ENCODE data around the gene CORO6.

Gene CORO6

DNA sequence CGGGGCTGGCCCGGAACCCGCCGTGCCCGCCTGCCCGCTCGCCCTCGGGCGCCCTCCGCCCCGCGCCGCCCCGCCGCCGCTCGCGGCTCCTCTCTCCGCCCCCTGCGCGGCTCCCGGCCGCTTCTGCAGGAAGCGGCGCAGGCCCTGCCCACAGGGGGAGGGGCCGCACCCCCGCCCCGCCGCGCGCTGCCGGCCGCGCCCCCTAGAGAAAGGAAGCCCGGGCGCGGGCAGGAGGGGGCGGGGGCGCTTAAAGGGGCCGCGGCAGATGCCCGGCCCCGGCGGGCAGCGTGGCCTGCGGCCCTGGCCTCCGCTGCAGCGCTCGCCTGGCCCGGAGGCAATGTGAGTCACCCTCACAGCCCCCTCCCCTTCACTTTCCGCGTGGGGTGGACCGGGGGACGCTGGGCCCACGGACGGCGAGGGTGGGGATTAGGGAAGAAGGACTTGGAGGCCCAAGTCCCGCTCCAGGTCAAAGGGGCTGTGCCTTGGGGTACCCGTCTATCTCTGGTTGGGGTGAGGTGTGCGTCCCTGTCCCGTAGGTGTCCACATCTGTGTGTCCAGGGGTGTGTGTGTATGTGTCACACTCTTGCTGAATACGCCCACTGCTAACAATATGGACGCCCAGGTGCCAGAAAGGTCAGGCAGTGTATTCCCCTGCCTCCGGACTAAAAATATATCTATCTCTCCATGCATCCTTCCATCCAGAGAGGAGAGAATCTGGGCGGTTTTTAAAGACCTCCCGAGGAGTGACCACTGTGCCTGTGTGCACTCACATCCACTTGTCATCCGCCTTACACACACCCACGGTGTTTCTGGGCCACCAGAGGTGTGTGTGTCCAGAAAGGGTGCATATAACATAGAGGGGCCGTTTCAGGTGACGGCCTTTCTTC is 32.9 kb downstream of the CORO6 start, which contains the start of gene GIT1:
GIT1 (minus strand) TSS at position 125 of the 887 bp plus-strand sequence. CDS start 270 bp downstream, outside the sequence.
- DNase-seq = peak; percentile 89

DNA sequence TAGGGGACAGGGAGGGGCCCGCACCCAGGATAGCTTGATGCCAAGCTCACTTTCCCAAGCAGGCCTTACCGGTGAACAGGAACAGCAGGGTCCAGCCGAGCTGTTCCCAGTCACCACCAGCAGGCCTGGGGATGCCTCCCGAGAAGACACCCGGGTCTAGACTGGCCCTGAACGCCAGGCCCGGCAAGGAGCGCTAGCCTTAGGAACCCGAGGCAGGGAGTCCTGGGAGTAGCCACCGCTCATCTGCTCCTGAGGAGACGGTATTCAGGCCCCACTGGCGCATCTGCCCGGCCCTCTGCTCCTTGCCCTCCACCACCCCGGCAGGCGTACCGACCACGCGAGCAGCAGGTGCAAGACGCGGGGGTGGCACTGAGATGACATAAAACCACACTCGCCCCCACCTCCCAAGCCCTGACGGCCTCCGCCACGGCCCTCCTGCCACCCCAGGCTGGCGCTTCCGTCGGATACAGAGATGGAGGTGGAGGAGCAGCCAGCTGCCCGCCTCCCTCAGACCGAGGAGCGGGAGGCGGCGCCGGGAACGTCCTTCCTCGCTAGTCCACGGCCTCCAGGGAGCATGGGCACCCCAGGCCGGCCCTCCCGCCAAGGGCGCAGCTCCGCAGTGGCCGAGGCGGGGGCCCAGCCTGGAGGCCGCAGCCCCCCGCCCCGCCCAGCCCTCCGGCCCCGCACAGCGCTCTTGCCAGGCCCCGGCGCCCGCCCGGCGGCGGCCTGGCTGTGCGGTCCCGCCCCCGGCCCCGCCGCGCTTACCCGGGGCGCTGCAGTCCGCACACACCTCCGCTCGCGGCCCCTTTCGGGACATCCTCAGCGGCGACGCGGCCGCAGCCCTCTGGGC is 33.9 kb downstream of the CORO6 start:
- no peak for DNase-seq

DNA sequence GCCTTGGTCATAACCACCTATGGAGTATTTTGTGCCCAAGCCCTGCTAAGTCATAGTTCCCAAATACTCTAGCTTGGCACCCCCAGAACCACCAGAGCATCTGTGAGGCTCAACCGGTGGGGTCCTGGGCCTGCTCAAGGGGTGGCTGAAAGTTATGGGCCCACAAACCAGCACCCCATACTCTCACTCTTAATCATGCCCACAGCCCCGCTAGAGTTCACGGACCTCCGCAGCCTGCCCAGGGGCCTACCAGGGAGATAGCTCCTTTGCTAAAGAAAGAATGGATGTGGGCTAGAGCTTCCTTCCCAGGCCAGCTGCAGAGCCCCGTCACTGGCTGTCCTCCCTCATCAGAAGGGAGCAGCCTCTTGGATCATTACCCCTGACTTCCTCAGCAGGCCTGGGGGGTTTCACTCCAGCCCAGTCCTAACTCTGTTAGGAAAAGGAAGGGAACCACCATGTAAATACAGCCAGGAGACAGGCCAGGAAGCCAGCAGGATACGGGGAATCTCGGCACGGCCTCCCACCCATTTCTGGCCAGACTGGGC is 34.6 kb downstream of the CORO6 start:
- DNase-seq = no peak

DNA sequence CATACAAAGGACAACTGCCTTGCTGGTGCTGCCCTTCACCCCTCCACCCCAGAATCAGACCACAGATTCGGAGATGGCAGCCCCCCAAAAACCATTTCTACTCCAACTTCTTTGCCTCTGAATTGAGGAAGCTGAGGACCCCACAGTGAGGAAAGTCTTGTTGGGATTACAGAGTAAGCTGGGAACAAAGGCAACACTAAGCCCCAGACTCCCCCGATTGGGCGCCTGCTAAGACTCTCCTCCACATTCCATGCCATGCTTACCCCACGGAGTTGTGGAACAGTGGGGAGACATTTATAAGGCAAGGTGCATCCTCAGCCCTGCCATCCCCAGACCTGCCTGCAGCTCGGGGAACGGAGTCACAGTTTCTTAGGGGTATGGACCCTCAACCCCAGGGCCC is 35.1 kb downstream of the CORO6 start:
- DNase-seq = no peak

DNA sequence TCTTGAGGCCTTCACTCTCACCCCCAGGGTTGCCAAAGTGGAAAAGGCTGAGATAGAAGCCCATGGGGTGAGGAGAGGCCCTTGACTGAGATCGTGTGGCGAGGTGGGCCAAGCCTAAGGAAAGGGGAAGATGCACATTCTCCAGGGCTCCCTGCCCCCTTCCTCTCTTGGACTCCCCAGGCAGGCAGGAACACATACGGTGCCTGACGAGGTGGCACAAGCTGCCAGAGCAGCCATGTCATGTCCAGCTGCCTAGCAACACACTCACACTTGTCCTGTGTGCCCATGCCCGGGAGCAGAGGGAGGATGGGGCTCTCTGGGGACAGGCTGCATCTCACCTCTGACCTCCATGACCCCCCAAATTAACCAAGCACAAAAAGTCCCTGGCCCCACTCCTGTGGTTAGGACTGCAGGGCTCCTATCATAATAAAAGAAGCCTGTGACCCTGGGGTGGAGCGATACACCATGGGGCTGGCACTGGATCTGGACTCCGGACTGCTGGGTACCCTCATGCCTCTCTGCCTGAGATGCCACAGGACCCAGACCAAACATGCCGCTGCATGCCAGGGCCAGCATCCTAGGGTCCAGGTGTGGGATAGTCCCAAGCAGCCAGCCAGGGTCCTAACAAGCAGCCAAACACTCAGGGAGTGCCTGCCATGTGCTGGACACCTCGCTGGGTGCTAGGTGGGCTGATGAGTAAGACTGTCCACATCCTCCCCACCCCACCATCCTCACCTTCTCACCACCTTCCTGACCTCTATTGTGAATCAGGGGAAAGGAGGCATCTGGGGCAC is 35.8 kb downstream of the CORO6 start:
- DNase-seq = no peak

DNA sequence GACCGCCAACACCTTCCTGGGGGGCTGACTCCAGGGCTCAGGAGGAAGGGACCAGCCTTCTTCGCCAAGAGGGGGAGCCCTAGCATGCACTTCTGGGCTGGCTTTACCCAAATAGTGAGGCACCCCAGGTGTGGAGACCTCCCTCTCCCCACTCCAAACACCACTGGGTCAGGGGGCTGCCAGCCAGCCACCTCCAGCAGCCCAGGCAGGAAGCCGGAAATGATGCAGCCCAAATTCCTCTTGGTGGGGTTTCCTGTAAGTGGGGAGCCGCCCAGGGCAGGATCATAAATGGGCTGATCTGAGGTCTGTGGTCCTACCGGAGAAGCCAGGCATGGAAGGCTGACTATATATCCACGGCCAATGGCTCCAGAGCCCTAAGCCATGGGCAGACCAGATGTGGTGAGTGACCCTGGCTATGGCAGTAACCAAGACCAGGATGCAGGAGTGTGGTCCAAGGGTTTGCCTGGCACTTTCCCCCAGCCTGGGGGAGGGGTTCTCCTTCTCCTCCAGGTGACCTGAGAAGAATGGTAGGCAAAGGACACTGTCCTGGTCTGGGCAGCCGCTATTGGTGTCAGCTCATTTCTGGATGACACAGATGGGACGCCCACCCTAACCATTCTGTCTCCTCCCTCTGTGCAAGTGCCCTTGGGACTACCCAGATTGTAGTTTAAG is 37.5 kb downstream of the CORO6 start:
- DNase-seq = no peak

DNA sequence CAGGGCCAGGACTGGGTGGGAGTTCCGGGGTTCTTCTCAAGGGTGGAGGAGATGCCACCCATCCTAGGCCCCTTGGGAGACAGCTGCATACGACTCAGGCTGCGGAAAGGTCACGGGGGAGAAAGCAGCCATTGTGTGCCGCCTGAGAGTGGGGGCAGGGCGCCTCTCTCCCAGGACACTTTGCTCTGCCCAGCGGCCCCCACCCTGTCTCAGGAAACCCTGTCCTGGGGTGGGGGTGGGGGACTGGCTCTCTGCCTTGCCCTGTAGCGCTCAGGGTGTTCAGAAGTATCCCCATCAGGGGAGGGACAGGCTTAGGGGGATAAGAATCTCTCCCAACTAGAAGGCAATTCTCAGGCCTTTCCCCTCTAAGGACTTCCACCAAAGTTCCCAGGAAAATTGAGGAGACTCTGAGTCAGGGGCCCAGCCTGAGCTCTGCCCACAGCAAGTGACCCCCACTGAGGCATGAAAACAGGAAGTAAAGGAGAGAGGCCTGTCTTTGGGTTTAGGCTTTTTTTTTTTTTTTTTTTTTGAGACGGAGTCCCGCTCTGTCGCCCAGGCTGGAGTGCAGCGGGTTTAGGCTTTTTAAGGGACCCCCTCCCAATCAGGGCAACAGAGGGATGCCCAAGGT is 38.1 kb downstream of the CORO6 start:
- no peak for DNase-seq

DNA sequence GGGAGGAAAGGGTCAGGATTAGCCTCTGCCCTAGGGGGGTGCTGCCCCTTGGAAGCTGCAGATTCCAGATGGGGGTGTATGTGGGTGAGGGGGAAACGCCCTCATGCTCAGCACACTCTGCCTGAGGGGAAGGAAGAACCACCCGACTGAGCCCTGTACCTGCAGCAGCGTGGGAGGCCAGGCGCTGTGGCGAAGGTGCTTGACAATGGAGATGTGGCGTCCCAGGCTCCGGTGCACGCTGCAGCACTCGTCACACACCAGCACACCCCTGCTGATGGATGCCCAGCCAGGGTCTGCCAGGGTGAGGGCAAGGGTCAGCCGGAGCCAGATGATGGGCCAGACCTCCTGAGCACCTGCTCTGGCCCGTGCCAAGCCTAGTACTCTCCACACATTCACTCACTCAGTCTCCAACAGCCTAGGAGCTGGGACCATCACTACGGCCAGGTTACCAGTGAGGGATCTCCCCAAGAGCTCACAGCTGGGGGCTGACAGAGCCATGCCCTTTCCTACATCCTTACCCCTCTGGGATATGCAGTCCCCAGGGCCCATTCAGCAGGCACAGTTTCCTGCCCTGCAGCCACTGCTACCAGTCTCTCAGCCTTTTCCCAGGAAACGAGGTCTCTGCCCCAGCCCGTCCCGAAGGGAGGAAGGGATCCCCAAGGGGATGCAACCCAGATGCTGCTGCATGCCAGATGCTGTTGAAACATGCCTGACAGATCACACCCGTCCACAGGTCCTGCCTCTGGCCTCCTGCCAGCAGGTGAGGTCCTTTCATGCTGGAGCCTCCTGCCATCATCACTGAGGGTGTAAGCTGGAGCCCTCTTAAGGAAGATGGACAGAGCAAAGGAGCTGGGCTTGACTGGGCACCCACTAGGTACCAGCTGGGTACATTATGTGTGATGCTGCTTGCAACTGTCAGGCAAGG is 39.1 kb downstream of the CORO6 start:
- DNase-seq = no peak

DNA sequence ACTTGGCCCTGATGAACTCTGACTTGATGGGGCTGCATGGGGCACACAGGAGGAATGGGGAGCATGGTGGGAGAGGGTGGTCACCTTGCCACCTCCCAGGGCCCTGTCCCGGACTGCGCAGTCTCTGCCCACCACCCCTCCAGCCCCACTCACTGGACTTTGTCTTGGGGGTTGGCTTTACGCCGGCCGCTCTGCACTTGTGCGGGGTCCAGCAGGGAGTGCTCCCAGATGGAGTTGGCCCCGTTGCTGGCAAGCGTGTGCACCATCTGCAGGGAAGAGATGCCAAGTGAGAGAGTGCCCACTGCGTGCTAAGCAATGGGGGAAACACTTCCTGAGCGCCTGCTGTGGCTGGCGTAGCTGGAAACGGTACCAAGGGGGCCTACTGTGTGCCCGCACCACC is 39.9 kb downstream of the CORO6 start:
- no peak for DNase-seq

DNA sequence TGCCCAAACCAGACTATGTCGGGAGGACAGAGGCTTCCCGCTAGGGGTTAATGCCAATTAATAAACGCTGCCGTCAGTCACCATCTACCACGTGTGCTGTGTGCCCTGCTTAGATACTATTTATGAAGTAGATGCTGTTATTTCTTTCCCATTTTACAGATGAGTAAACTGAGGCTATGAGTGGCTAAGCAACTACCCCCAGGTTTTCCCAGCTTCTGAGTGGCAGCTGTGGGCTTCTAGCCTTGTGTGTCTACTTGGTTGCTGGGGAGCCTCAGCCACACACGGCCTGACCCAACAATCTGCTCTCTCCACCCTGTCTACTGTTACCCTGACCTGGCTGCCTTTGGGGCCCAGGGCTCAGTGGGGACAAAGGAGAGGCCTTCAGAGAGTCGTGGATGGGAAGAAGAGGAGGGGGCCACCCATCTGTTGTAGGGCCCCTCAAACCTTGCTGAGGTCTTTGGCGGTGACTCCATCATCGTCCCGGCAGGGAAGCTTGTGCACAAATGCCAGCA is 40.4 kb downstream of the CORO6 start:
- DNase-seq = no peak

DNA sequence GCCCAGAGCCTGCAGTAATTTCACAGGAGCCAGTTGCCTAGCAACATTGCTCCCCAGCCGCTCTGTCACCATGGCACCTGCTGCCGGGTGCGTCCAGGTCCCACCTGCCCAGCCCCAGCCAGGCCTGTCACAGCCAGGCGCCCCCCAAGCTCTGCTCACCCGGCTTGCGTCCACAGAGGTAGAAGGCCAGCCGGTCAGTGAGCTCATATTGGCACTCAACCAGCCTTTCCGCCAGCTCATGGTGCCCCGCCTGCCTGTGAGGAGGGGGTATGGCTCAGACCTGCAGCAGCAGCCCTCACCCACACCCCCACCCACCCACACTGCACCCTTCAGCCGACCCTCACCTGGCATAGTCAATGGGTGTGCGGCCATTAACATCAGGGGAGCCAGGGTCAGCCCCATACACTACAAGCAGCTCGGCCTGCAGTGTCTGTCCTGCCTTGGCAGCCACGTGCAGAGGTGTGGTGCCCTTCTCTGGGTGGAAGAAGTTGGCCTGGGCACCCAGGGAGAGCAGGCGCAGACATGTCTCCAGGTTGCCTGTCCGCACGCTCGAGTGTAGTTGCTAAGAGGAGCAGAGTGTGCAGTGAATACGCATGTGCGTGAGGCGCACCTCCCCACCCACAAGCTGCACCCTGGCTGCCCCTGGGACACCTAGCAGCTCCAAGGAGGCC is 41.0 kb downstream of the CORO6 start:
- no peak for DNase-seq

DNA sequence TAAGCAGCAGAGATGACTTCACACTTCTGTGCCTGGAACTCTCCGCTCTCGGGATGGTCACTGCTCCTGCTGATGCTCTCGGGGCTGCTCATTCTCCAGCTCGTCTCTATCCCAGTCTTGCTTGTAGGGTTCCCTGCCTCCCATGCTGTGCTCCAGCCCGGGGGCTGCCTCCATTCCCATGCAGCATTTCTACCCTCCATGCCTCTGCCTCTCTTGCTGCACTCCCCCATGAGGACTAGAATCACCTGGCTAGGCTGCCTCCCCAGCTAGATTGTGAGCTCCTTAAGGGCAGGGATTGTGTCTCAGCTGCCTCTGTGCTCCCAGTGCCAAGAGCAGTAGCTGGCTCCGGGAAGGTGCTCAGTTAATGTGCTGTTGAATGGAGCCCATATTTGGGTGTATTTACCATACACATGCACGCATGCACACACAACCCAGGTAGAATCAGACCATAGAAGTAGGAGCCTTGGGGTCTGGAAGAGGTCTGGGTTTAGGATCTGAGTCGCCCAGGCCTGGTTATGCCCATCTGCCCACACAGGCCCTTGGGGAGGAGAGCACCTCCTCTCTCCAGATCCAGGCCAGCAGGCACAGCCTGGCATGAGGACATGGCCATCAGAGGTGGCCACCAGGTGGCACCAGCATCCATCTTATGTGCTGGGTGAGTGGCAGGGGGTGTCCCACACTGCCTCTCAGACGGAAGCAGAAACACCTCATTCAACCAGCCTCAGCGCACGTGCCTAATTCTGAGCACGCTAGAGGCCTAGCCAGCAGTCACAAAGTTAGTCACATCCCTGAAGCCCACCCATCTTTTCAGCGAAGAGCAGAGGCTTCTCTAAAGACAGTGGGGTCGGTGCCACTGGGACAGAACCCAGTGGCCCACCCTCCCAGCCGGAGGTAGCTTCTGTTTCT is 42.6 kb downstream of the CORO6 start:
- DNase-seq = peak; percentile 81

DNA sequence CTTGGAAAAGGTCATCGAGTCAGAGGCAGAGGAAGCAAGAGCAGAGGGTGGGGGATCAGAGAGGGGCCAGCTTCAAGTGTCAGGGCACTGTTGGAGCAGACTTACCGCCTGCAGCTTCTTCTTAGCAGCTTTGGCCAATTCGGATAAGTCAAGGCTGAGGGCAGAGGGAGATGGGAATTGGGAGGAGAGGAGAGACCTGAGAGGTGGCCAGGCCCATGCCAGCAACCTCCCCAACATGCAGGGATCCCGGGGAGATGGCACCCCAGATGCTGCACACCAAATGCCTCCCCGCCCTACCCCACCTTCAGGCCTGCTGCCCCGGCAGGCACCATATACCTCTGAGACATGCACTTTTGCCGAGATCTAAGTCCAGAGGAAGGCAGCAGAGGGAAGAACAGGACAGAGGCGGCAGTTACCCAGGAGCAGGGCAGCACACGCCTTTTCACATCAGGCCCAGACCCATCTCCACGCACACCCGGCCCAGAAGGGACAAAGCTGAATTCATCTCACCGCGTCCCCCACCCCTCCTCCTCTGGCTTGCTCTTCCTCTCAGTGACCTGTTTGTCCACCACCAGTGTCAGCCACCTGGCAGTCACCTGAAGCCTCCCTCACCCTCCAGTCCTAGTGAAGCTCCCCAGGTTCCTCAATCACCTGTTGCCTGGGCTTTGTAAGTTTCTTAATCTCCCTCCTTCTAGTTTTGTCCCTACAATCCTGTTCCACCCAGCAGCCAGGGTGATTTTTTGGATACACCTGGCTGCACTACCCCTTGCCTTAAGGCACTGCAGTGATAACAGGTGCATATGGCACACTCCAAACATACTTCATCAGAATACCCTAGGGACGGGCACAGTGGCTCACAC is 43.9 kb downstream of the CORO6 start:
- no peak for DNase-seq

DNA sequence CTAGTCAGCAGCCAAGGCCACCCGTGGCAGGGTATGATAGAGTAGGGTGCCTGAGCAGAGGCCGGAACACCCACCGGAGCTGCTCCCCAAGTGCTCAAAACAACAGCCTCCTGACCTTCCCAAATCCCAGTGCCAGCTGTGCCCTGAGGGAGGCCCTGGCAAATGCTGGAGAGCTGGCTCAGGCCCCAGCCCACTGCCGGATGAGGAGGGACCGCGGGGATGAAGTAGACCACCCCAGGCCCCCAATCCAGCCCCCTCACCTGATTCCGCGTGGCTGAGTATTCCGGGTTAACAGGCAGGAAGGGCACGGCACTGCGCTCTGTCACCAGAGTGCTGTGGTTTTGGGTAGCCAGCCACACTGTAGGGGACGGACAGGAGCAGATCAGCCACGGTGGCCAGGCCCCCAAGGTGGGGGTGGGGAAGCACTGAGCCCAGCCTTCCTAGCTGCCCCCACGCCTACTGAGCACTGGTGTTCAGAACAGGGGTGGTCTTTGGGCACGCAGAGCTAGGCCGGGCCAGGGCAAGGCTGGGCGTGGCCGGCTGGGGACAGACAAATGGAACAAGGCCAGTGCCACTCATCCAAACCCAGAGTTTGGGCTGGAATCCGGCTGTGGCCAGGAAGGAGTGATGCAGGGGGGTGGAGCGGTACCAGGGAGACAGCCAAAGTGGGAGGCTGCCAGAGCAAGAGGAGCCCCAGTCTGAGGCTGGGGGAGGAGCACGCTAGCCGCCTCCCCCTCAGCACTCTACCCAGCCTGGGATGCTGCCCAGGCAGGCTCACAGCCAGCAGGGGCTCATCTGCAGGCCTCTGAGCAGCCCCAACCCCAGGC is 45.1 kb downstream of the CORO6 start:
- no peak for DNase-seq

DNA sequence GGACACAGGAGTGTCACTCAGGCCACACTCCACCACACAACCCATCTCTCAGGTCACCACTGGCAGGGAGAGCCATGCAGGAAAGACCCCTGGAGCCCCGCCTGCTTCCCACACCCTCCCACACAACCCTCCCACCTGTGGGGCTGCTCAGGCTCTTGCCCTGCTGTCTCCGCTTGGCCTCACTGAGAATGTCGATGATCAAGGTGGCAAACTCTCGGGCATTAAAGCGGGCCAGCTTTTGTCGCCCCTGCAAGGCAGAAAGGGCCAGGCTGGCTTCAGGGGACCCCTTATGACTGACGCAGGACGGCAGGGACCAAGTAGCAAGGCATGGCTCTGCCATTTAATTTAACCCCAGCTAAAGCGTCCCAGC is 45.7 kb downstream of the CORO6 start:
- DNase-seq = no peak

DNA sequence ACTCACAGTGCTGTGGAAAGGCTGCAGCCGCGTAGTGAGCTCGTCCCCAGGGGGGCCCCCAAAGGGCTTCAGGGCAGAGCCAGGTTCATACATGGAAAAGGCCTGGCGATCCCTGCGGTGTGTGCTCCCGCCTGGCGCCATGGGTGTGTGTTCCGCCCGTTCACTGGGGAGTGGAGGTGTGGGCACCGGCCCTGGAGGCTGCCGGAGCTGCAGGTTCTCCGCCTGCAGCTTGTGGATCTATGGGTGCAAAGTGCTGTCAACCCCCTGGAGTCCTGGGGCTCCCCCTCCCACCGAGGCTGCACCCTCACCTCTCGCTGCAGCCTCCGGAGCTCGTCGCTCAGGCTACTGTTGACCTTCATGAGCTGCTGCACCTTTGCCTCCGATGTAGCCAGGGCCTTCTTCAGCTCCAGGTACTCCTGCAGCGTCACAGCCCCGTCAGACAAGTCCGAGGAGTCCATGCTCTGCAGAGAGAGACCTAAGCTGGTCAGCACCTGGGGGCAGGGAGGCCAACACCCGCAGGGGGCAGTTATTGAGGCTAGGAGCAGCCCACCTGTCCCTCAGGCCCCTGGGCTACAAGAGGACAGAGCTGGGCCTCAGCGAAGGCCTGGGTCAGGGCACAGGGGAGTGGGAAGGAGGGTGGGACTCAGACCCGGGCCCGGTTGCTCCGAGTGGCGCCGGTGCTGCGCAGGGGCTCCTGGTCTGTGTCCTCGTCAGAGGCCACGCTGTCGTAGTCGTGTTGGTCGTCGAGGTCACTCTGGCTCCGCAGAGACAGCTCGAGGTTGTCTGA is 46.3 kb downstream of the CORO6 start:
- DNase-seq = no peak
